OCI-LY1 (cell line): ENCODE measurements around the gene WEE1.
"Not testable (repeated sequence)": the region's sequence is repeated elsewhere in the genome, so short reads cannot be mapped to it uniquely, and the experiment has no call there.

Experiments
- EZH2 ChIP-seq: fragments of 200-600 bp; sonication (generic), shearing (Covaris generic); IDR thresholded peaks from 2 replicates; pipeline ENCODE4 v1.8.0; 2017; ENCODE audit warnings: borderline replicate concordance, mixed run types, mild to moderate bottlenecking, antibody characterized with exemption, low read length, moderate library complexity, mixed read lengths
- TF ChIP-seq, protein P1 (sequence below): fragments of 200-600 bp; sonication (generic), shearing (Covaris generic); IDR thresholded peaks from 2 replicates; pipeline ENCODE4 v1.5.1; 2017; ENCODE audit warnings: mild to moderate bottlenecking, antibody characterized with exemption, low read length, moderate library complexity, mixed read lengths

DNA sequence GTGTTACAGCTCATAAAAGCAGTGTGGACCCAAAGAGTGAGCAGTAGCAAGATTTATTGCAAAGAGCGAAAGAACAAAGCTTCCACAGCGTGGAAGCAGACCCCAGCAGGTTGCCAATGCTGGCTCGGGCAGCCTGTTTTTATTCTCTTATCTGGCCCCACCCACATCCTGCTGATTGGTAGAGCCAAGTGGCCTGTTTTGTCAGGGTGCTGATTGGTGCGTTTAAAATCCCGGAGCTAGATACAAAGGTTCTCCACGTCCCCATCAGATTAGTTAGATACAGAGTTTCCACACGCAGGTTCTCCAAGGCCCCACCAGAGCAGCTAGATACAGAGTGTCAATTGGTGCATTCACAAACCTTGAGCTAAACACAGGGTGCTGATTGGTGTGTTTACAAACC, 48.9 kb downstream of the WEE1 start:
- TF ChIP-seq, protein P1, sequence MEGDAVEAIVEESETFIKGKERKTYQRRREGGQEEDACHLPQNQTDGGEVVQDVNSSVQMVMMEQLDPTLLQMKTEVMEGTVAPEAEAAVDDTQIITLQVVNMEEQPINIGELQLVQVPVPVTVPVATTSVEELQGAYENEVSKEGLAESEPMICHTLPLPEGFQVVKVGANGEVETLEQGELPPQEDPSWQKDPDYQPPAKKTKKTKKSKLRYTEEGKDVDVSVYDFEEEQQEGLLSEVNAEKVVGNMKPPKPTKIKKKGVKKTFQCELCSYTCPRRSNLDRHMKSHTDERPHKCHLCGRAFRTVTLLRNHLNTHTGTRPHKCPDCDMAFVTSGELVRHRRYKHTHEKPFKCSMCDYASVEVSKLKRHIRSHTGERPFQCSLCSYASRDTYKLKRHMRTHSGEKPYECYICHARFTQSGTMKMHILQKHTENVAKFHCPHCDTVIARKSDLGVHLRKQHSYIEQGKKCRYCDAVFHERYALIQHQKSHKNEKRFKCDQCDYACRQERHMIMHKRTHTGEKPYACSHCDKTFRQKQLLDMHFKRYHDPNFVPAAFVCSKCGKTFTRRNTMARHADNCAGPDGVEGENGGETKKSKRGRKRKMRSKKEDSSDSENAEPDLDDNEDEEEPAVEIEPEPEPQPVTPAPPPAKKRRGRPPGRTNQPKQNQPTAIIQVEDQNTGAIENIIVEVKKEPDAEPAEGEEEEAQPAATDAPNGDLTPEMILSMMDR, result not testable (repeated sequence)
- TF ChIP-seq EZH2, result not testable (repeated sequence)
